Small intestine (tissue), 7 donors: ENCODE results near the gene L2HGDH. TPM values are rescaled to one million over a fixed set of nuclear protein-coding genes. Genes with fewer than 3 reads are reported as not detected.

Experiments used
- DNase-seq, 2 donors: peaks; one replicate each; pipeline versions ENCODE4 v3.0.0 to v3.0.0-alpha.2; 2013
- FAIRE-seq: peaks from 2 replicates; lab custom pipeline; 2012; peaks lifted over from hg19 to GRCh38; lab: Jason Lieb, UNC
- H3K27ac ChIP-seq, 3 donors: one replicate each; pipeline ENCODE4 v1.5.1; 2013; ENCODE audit warnings: low read length in 2 of 3, mild to moderate bottlenecking in 2 of 3, control low read depth in 1 of 3, inconsistent platforms in 1 of 3, low read depth in 1 of 3, moderate library complexity in 1 of 3
- H3K27me3 ChIP-seq, 3 donors: one replicate each; pipeline ENCODE4 v1.6.1; 2013; ENCODE audit warnings: low read length in 3 of 3, inconsistent platforms in 1 of 3; ENCODE audit not compliant: control insufficient read depth in 3 of 3, insufficient read depth in 3 of 3
- H3K36me3 ChIP-seq, 3 donors: one replicate each; pipeline ENCODE4 v1.6.1; 2013; ENCODE audit warnings: low read length in 3 of 3, inconsistent platforms in 1 of 3, low read depth in 1 of 3, mild to moderate bottlenecking in 1 of 3, moderate library complexity in 1 of 3; ENCODE audit not compliant: control insufficient read depth in 3 of 3, insufficient read depth in 2 of 3
- H3K4me1 ChIP-seq, 3 donors: one replicate each; pipeline ENCODE4 v1.6.1; 2013; ENCODE audit warnings: low read length in 2 of 3, inconsistent platforms in 1 of 3, low read depth in 1 of 3, mild to moderate bottlenecking in 1 of 3, moderate library complexity in 1 of 3; ENCODE audit not compliant: control insufficient read depth in 3 of 3, insufficient read depth in 2 of 3
- H3K4me3 ChIP-seq, 3 donors: one replicate each; pipeline ENCODE4 v1.5.1; 2013; ENCODE audit warnings: low read length in 3 of 3, control low read depth in 1 of 3, inconsistent platforms in 1 of 3, low read depth in 1 of 3, mild to moderate bottlenecking in 1 of 3, moderate library complexity in 1 of 3
- H3K9me3 ChIP-seq, 2 donors: one replicate each; pipeline ENCODE4 v1.6.1; 2013; ENCODE audit warnings: low read depth in 1 of 2, low read length in 1 of 2; ENCODE audit not compliant: control insufficient read depth in 2 of 2, insufficient read depth in 1 of 2
- WGBS, 3 donors: extraction: QIAGEN DNeasy Blood & Tissue Kit; methylation state at CpG; one replicate each; pipeline ENCODE4 v1.1.7; 2013; 5-methylcytosine and 5-hydroxymethylcytosine counted together
- polyA plus RNA-seq, 4 donors: library from polyadenylated mRNA; stranded (reverse) in 3 of 4; unstranded in 1 of 4; fragments of 200-250 nt in 3 of 4; fragments of 120-200 nt in 1 of 4; gene quantifications; one replicate each; pipeline versions ENCODE4 v1.2.1 to v1.2.3, GENCODE V29; 2013
- donor health status: healthy with polysubstance abuse.
- donor health status: control.
- donor health status: control.
- donor health status: Bipolar disorder and iron deficiency.
- donor health status: healthy.

L2HGDH gene
- polyA plus RNA-seq, 4 donors: 1.1 to 8.4 (median 4.8) TPM

DNA sequence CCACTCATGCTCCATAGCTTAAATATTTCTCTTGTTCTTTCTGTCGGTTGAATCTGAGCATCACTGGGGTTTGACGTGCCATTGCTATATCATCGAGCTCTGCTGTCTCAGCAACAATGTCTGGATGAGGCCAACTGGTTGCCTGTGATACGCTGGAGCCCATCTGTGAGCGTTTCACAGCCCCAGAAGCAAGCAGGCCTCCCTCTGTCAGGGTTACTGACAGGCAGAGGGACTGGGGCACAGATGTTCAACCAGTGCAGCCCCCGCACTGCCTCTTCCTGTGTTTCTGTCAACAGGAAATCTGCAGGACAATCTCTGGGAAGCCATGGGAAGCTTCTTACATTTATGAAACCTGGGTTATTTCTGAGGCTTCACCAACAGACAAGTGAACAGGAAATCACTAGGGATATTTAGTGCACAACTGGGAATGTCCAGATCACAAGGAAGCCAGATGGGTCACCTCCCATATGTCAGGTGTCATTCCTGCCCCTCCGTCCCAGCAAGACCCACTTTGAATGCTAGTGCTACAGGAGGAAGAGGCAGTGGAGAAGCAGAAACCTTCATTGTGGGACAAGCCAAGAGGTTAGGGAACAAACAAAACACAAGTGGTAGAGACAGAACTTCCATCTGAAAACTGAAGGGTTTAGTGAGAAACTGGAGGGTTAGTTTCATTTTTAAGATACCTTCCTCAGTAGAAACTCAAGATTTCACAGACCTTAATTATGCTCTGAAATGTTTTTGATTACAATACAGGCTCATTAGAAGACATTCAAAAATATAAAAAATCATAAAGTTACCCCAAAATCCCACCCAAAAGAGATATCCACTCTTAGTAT lies 24.2 kb upstream of the L2HGDH start:
- Histone ChIP-seq H3K9me3 (no peaks in the 10 kb centered on the region), H3K27me3 (no peaks in the 10 kb centered on the region), H3K27ac (peak overlapping the region; percentile 45 to 73 (median 65)), H3K4me1 (peaks cover 3 to 39% (median 6%) of the 10 kb centered on the region in 3 donors), H3K4me3 (no peak overlapping the region), H3K36me3 (peaks cover 0 to 9% (median 5%) of the 10 kb centered on the region in 3 donors)
- FAIRE-seq (no peak), DNase-seq (peak in 1 of 2 donors; percentile 35)
- 43 to 86% (median 65%) methylated on average over 7 of the region's 7 CpGs for WGBS, 3 donors

DNA sequence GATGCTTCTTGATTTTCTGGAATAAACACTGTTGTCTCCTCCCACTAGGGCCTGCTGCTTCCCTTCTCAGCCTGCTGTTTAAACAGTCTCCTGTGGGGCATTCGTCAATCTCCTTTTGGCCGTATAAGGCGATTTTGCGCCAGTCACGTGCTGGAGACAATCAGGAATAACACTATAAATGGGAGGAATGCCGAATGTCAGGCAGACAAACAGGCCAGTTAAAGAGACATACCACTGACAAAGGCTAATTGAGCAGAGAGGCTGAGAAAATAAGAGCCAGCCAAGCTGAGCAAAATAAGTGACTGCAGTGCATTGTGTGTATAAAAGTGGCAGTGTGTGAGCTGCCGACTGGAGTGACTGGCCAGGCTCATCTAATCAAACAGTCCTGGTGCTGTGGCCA lies 23.4 kb upstream of the L2HGDH start:
- peak overlapping the region in 2 of 3 donors; percentile 65 to 73 for H3K27ac ChIP-seq

DNA sequence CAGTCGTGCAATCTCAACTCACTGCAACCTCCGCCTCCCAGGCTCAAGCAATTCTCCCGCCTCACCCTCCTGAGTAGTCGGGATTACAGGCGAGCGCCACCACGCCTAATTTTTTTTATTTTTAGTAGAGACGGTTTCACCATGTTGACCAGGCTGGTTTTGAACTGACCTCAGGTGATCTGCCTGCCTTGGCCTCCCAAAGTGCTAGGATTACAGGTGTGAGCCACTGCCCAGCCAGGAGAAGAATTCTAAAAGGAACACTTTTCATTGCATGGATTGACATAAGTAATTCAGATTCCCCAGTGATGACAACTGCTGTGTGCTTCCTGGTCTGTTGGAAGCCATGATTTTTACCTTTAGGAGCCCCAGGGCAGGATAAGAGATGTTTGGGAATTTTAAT lies 22.2 kb upstream of the L2HGDH start:
- FAIRE-seq (no peak), DNase-seq (no peak)
- peaks cover 3 to 28% (median 3%) of the 10 kb centered on the region in 3 donors for H3K4me1 ChIP-seq
- no peak overlapping the region for H3K4me3 ChIP-seq
- H3K36me3 ChIP-seq: peaks cover 0 to 6% (median 5%) of the 10 kb centered on the region in 3 donors
- H3K27me3 ChIP-seq: no peaks in the 10 kb centered on the region
- WGBS, 3 donors: 92 to 95% (median 94%) methylated on average over 8 of the region's 8 CpGs
- no peak overlapping the region for H3K27ac ChIP-seq
- H3K9me3 ChIP-seq: no peaks in the 10 kb centered on the region

More for the DNA sequence above, 23.4 kb upstream of the L2HGDH start:
- H3K4me3 ChIP-seq: no peak overlapping the region
- no peaks in the 10 kb centered on the region for H3K27me3 ChIP-seq
- no peaks in the 10 kb centered on the region for H3K9me3 ChIP-seq
- H3K36me3 ChIP-seq: peaks cover 0 to 6% (median 5%) of the 10 kb centered on the region in 3 donors
- FAIRE-seq (no peak), DNase-seq (peak in 1 of 2 donors; percentile 76)
- 18 to 26% (median 25%) methylated on average over 7 of the region's 7 CpGs for WGBS, 3 donors
- H3K4me1 ChIP-seq: peaks cover 3 to 38% (median 6%) of the 10 kb centered on the region in 3 donors

DNA sequence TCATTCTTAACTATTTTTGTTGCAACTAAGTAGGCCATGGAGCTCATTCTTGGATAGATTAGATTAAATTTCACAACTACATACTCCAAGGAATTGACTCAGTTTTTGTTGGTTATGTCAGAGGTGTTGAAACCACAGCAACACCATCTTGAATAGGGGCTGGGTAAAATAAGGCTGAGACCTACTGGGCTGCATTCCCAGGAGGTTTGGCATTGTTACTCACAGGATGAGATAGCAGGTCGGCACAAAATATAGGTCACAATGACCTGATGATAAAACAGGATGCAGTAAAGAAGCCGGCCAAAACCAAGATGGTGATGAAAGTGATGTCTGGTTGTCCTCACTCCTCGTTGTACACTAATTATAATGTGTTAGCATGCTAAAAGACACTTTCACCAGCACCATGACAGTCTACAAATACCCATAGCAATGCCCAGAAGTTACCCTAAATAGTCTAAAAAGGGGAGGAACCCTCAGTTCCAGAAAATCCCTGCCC lies 21.0 kb upstream of the L2HGDH start:
- Histone ChIP-seq H3K4me1 (peaks cover 0 to 18% (median 3%) of the 10 kb centered on the region in 3 donors), H3K4me3 (no peak overlapping the region), H3K27ac (no peak overlapping the region), H3K27me3 (no peaks in the 10 kb centered on the region), H3K9me3 (no peaks in the 10 kb centered on the region), H3K36me3 (peaks cover 0 to 11% (median 5%) of the 10 kb centered on the region in 3 donors)
- no peak for FAIRE-seq
- no peak for DNase-seq
- WGBS, 3 donors: 71 to 90% (median 72%) methylated on average over 3 of the region's 3 CpGs

DNA sequence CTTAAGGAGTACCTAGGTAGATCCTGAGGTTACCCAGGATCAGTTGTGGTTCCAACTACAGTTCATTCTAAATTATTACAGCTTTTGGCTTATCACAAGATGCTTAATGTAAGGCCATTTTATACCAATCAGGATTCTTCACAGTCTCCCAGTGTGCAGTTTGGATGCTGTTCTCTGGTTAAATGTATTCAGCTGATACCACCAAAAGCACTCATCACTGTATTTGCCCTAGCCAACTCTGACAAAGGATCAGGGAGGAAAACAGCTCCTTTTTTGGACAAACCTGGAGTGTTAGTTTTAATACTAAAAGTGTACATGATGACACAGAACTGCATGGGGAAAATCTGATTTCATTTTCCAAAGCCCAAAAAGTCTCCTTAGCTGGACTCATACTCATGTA lies 19.6 kb upstream of the L2HGDH start:
- no peak overlapping the region for H3K4me3 ChIP-seq
- H3K27me3 ChIP-seq: no peaks in the 10 kb centered on the region
- DNase-seq: no peak
- peaks cover 0 to 13% (median 11%) of the 10 kb centered on the region in 3 donors for H3K36me3 ChIP-seq
- H3K4me1 ChIP-seq: peaks cover 0 to 17% (median 3%) of the 10 kb centered on the region in 3 donors
- H3K27ac ChIP-seq: no peak overlapping the region
- H3K9me3 ChIP-seq: no peaks in the 10 kb centered on the region
- FAIRE-seq: no peak

DNA sequence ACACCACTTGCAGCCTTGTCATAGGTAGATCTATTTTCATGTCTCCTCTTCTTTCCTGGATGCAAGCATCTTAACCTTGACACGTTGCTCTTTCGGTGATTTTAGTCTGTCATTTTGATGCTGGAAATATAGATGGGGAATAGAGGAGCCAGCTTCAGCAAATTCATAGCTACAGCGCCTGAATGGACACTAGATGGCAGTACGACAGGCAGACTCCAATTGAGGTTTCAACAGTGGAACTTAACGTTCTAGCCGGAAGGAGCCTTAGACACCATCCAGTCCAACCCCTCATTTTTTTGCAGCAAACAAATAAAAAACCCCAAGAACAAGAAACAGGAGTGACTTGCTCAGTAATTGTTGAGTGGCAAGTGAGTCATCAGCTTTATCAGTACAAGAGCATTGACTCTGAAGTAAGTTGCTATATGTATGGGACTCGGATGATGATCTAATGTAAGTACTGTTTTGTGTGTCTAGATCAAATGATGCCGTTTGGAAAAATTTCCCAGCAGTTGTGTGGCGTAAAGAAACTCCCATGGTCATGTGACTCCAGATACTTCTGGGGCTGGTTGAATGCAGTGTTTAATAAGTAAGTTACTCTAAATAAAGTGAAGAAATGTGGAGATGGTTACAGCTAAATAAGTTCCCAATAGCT lies 9.1 kb upstream of the L2HGDH start:
- FAIRE-seq (no peak), DNase-seq (peak; percentile 85 to 88)
- H3K27ac ChIP-seq: peak overlapping the region; percentile 53 to 78 (median 71)
- no peaks in the 10 kb centered on the region for H3K27me3 ChIP-seq
- no peaks in the 10 kb centered on the region for H3K4me1 ChIP-seq
- H3K36me3 ChIP-seq: peaks cover 0 to 12% (median 5%) of the 10 kb centered on the region in 3 donors
- H3K4me3 ChIP-seq: no peak overlapping the region
- no peaks in the 10 kb centered on the region for H3K9me3 ChIP-seq
- 2% methylated on average over 9 of the region's 9 CpGs for WGBS, 3 donors

DNA sequence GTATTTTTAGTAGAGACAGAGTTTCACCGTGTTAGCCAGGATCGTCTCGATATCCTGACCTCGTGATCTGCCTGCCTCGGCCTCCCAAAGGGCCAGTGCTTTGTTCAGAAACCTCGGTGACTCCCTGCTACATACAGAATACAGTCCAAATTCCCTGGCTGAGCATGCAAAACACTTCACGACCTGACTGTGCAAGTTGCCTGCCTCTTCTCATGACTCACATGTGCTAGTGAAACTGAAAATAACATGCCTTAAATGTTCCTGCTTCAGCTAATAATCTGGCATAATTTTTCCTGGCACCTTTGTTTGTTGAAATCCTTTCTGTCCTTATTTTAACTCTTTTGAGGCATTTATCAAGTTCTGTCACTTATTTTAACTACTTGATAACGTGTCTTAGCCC lies 8.3 kb upstream of the L2HGDH start:
- no peak for FAIRE-seq
- H3K27me3 ChIP-seq: no peaks in the 10 kb centered on the region
- no peaks in the 10 kb centered on the region for H3K9me3 ChIP-seq
- peak in 1 of 2 donors; percentile 58 for DNase-seq
- no peak overlapping the region for H3K4me3 ChIP-seq
- H3K4me1 ChIP-seq: no peaks in the 10 kb centered on the region
- H3K27ac ChIP-seq: peak overlapping the region; percentile 53 to 78 (median 71)
- WGBS, 3 donors: 48 to 57% (median 51%) methylated on average over 8 of the region's 8 CpGs
- peaks cover 0 to 12% (median 5%) of the 10 kb centered on the region in 3 donors for H3K36me3 ChIP-seq

DNA sequence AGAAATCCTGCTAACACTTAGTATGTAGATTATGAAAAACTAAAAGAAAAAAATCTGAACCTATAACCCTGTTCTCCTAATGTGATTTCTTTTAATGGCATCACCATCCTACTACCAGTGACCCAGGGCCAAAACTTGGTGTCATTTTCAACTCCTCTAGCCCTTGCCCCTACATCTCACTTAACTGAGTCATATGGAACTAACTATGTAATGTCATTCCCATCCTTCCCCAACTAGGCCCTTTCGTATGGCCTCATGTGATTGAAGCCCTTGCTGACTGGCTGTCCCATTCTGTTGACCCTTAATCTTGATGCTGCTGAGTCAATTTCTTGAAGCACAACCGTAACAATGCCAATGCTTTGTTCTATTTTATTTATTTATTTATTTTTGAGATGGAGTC lies 7.7 kb upstream of the L2HGDH start:
- H3K27me3 ChIP-seq: no peaks in the 10 kb centered on the region
- H3K9me3 ChIP-seq: no peaks in the 10 kb centered on the region
- FAIRE-seq: no peak
- WGBS, 3 donors: 87 to 93% (median 92%) methylated on average over 2 of the region's 2 CpGs
- peak overlapping the region in 1 of 3 donors; percentile 9 for H3K27ac ChIP-seq
- H3K4me1 ChIP-seq: no peaks in the 10 kb centered on the region
- H3K4me3 ChIP-seq: no peak overlapping the region
- DNase-seq: no peak
- peaks cover 0 to 10% (median 5%) of the 10 kb centered on the region in 3 donors for H3K36me3 ChIP-seq
